ENCODE data around the gene LPO. TPM values are rescaled to one million over a fixed set of nuclear protein-coding genes. Genes with fewer than 3 reads are reported as not detected.

LPO gene
- total and polyA plus RNA-seq, 9 of the 15 experiments (the other 6 are each of a cell fraction or from before 2014, with no cell fraction given): 0.07 to 0.11 TPM; not detected in 7

- TF ChIP-seq IRF9 (tag; IDR thresholded peaks at IDR 0.05) (no peak), SP2 (IDR thresholded peaks at IDR 0.05; ENCODE audit: extremely low read depth, low read depth, low read length, poor library complexity, severe bottlenecking) (no peak), MAZ (CRISPR knock-in tag; conservative IDR thresholded peaks at IDR 0.05 in 1 of 2, IDR thresholded peaks at IDR 0.05 in 1 of 2) (no peak; a peak in 2 of 4 replicates), ZNF778 (CRISPR knock-in tag; IDR thresholded peaks at IDR 0.05) (no peak), ZBTB33 (CRISPR knock-in tag; IDR thresholded peaks at IDR 0.05) (no peak), SOX6 (IDR thresholded peaks at IDR 0.05) (no peak), ZFP30 (CRISPR knock-in tag; IDR thresholded peaks at IDR 0.05; ENCODE audit: borderline replicate concordance) (no peak), ADNP (tag; IDR thresholded peaks at IDR 0.05) (no peak), ZNF324 (CRISPR knock-in tag; IDR thresholded peaks at IDR 0.05) (no peak), FOXP4 (CRISPR knock-in tag; IDR thresholded peaks at IDR 0.05; ENCODE audit: borderline replicate concordance) (no peak), BRF1 (IDR thresholded peaks at IDR 0.05; ENCODE audit: borderline replicate concordance, extremely low read depth, insufficient read length) (no peak), HNRNPK (IDR thresholded peaks at IDR 0.05; ENCODE audit: low read depth, low read length, poor library complexity, severe bottlenecking) (no peak), RUNX1 (IDR thresholded peaks at IDR 0.05; ENCODE audit: low read depth) (peak; percentile 47; the same call in 1 of the 2 replicates), IFI16 (CRISPR knock-in tag; IDR thresholded peaks at IDR 0.05) (no peak), PBX2 (CRISPR knock-in tag; IDR thresholded peaks at IDR 0.05; ENCODE audit: low read depth) (no peak), PBX2 (tag; conservative IDR thresholded peaks at IDR 0.05; ENCODE audit: low read depth) (no peak), E2F1 (CRISPR knock-in tag; IDR thresholded peaks at IDR 0.05) (no peak; the same call in 1 of the 2 replicates)
Observed at GRCh38 chr17:58219007-58219788, 19.2 kb upstream of the LPO start, which contains the start of gene MKS1 (continued).

Data from K562 (cell line).